Hematopoietic multipotent progenitor cell (in vitro differentiated cells): ENCODE results near the gene HAP1. TPM values are rescaled to one million over a fixed set of nuclear protein-coding genes. Genes with fewer than 3 reads are reported as not detected.
A peak's percentile ranks its signal among the peaks of the same experiment; 100 is the strongest.
"Not testable (repeated sequence)": the region's sequence is repeated elsewhere in the genome, so short reads cannot be mapped to it uniquely, and the experiment has no call there.

ENCODE experiments used
- DNase-seq, 3 donors: peaks; one replicate each; pipeline ENCODE4 v3.0.0-alpha.2; 2011 to 2015; ENCODE audit warnings: low read depth in 2 of 3, low spot score in 2 of 3
- total RNA-seq: library from RNA; depleted of rRNA; stranded (reverse); fragments of >200 nt; gene quantifications from one replicate; pipeline ENCODE4 v1.2.3, GENCODE V29; 2012

Gene HAP1, protein sequence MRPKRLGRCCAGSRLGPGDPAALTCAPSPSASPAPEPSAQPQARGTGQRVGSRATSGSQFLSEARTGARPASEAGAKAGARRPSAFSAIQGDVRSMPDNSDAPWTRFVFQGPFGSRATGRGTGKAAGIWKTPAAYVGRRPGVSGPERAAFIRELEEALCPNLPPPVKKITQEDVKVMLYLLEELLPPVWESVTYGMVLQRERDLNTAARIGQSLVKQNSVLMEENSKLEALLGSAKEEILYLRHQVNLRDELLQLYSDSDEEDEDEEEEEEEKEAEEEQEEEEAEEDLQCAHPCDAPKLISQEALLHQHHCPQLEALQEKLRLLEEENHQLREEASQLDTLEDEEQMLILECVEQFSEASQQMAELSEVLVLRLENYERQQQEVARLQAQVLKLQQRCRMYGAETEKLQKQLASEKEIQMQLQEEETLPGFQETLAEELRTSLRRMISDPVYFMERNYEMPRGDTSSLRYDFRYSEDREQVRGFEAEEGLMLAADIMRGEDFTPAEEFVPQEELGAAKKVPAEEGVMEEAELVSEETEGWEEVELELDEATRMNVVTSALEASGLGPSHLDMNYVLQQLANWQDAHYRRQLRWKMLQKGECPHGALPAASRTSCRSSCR
- total RNA-seq = under 0.01 TPM

DNA sequence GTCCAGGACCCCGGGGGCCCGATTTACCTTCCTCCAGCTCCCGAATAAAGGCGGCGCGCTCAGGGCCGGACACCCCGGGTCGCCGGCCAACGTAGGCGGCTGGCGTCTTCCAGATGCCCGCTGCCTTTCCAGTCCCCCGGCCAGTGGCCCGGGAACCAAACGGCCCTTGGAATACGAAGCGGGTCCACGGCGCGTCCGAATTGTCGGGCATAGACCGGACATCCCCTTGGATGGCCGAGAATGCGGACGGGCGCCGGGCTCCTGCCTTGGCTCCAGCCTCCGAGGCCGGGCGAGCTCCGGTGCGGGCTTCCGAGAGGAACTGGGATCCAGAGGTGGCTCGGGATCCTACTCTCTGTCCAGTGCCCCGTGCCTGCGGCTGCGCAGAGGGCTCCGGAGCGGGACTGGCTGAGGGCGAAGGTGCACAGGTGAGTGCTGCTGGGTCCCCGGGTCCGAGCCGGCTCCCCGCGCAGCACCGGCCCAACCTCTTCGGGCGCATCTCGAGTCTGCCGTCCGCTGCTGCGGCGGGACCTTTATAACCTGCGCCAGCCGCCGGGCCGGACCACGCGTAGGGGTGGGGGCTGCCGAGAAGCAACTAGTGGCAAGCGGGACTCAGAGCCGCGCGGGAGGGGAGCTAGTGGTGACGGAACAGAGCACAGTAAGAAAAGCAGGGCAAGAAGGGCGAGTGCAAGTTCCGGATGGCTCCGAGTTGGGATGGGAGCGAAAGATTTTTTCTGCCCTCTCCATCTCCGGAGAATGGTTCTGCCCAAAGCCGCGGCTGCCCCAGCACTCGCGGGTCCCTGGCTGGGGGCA lies at the start of gene HAP1:
Gene HAP1, minus strand, starts transcription at position 505 of the 810 bp plus-strand sequence. Its CDS starts 9 bp downstream, at position 496.
- no peak for DNase-seq

DNA sequence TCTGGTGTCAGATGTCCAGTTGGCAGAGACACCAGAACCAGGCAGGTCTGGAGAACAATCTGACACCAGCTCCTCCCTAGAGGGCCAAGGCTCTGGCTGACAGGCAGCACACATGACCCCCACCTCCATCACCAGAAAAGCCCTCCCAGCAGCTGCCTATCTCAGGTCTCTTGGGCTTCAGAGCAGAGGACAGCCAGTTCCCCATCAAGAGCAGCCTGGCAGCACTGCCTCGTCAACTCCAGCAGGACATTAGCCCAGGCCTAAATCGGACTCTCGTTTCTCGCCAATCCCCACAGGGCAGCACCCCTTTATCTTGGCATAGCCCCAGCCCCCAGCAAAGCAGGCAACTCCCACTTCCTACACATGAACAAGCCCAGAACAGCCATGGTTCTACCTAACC lies 47.7 kb upstream of the HAP1 start:
- no peak for DNase-seq

DNA sequence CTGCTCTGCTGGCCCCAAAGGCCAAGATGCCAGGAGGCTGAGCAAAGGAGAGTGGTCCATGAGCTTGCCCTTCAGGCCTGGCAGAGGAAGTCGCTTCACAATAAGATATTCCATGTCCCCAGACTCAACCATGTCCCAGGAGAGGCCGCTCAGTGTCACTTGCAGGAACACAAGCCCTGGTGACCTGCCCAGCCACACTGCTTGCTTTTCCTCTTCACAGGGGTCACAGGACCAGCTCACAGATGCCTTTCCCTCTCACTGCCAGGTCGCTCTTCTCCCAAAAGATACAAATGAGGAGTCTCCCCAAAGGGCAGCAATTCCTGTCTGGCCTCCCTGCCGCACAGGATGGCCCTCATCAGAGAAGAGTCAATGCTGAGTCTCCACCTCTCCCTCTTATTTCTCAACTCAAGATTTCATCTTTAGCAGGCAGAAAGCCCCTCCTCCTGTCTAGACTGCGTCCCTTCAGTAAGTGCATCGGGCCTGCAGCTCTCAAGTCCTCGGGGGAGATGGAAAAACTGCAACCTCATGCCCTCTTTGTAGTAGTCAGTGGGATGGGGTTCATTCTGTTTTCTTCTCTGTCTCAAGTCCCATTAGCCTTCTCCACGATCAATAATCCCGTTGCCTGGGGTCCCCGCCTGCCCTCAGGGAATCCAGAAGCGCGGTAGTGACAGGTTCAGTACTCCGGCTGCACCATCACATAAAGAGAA lies 47.1 kb upstream of the HAP1 start:
- no peak for DNase-seq

DNA sequence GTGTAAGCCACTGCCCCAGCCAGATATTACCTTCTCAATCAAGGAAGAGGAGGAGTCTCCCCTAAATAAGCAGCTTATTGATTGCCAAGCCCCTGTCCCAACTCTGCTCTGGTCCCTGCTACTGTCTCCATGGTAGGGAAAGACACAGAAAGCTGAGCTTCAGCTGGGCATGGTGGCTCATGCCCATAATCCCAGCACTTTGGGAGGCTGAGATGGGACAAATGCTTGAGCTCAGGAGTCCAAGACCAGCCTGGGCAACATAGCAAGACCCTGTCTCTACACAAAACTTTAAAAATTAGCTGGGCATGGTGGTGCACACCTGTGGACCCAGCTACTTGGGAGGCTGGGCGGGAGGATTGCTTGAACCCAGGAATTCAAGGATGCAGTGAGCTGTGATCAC lies 45.5 kb upstream of the HAP1 start:
- DNase-seq = no peak

DNA sequence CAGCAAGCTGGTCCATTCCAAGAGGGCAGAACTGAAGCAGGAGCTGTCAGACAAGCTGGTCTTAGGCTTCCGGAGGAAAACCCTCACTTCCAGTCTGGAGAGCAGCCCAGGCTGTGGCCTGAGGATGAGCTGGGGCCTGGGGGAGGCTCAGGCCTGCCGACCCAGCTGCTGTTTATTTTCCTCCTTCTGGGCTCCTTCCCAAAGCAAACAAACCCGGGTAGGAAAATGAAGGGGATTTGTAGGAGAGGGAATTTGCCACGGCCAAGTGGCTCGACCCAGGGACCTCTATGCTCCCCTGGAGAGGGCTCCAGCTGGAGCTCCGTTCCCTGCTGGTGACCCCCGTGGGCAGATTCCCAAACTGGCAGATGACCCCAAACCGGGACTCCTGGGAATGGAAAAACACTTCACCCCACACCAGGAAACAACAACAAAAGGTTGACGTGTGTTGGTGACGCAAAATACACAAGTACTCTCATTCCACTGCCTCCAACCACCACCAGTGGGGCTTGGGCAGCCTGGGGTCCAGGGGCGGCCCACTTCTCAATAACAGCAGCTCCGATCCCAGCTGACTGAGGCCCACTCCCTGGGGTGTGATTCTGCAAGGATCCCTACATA lies 43.2 kb upstream of the HAP1 start:
- peak in 1 of 3 donors; percentile 56 for DNase-seq

DNA sequence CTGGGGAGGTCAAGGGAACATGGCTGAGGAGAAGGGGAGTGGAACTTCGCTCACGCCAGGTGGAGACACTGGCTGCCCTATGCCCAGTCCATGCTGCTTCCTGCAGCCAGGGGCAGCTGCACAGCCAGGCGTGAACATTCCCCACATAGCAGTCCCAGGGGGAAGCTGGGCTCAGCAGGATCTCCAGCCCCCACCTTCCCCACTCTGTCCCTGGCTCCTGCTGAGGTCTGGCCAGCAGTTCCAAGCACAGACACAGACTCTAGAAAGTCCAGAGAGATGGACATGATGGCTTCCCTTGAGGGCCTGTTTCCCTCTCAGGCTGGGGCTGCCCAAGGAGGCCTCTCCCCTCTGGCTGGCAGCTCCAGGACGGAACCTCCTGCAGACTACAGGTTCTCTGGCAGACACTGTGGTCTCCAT lies 42.7 kb upstream of the HAP1 start:
- DNase-seq = no peak

DNA sequence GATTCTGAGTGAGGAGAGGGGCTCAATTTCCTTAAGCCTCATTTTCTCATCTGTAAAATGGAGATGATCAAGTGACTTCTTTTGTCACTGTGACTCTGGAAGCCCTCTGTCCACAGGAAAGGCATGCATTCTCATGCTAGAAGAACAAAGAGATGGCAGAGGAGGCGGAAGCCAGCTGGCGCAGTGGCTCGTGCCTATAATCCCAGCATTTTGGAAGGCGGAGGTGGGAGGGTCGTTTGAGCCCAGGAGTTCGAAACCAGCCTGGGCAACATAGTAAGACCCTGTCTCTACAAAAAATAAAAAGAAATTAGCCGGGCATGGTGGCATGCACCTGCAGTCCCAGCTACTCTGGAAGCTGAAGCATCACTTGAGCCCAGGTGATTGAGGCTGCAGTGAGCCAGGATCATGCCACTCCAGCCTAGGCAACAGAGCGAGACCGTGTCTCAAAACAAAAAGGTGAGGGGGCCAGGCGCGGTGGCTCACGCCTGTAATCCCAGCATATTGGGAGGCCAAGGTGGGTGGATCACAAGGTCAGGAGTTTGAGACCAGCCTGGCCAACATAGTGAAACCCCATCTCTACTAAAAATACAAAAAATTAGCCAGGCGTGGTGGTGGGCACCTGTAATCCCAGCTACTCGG lies 41.9 kb upstream of the HAP1 start:
- DNase-seq = not testable (repeated sequence)

DNA sequence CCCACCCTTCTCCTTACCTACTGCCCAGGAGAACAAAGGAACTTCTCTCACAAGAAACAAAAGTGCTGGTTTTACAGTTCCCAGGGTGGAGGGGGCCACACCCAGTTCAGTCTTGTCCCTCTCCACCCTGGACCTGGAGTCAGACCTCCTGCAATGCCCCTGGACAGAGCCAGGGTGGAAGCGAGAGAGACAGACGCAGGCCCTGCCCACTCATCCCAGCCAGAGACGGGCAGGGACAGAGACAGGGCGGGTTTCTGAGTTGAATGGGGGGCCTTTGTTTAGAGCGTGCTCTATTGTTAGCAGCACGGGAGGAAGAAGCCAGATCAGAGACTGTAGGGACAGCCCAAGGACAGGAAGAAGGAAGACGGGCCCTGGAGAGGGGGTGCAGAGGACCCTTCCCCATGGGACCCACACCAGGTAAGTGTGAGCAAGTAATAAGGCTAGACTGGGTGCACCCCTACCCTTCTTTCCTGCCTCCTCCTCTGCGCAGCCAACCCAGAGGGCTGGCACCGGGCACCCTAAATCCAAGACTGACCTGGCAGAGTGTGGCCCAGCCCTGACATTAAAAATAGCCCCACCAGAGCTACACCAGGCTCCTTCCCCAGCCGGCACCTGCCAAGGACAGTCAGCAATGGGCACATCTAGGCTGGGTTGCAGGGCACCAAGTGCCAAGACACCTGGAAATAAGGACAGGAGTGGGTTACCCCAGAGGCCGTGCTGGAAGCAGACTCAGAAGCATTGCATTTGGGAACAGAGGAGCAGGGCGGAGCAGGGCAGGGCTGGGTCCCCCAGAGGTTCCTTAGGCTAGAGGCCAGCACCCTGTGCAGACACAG lies 41.2 kb upstream of the HAP1 start:
- DNase-seq = no peak

DNA sequence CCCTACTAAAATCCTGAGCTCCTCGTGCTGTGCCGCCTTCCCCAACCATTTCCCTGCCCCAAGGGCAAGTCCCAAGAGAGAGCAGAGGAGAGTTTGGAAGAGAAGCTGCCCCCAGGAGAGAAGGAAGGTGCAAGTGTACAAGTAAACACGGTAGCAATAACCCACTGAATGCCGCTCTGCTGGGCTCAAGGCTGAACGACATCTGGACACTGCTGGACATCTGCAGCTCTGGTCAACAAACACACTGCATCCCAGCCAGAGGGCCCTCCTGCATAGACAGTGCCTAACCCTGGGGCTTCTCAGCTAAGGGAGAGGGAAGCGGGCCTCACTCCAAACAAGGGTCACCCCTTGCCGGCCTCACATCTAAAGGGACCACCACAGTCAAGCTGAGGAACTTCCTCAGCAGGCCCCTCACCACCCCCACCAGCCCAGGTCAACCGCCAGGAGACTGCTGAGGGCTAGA lies 39.3 kb upstream of the HAP1 start:
- DNase-seq = peak in 1 of 3 donors; percentile 18

DNA sequence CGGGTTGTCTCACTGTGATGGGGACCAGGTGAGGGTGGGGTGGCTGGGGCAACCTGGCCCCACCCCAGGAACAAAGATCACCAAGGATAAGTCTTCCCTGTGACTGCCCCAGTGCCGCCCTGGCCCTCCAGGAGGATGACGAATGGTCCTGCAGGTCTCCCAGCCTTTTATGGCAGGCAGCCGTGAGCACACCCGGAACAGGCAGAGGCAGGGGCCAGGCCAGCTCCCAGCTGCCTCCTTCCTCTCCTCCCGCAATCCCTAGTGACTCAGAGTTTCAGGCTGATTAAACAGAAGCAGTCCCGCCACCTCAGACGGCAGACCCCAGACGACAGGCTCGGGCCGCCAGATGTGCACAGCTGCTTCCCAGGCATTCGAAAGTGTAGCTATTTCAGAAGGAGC lies 38.7 kb upstream of the HAP1 start:
- no peak for DNase-seq

DNA sequence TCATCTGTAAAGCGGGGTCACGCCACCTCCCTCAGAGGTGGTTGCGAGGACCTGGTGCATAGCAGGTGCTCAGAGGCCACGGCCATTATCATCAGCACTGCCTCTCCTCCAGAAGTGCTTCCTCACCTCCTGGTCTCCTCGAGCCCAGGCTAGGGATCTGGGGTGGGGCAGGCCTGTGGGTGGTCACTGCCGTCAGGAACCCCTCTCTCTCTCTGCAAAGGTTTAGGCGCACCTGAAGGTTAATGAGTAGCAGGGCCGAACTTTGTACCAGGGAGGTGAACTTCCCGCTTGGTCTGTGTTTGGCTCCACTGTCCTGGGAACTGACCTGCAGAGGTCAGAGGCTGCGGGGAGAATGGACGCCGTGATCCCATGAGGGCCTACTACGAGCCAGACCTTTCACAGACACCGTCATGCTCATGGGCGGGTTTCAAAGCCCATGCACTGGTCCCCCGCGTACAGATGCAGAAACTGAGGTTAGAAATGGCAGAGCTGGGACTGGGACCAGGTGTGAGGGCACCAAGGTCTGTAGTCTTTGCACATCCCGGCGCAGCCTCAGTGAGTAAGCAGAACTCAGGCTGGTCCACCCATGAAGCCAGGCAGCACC lies 38.2 kb upstream of the HAP1 start:
- DNase-seq = no peak

DNA sequence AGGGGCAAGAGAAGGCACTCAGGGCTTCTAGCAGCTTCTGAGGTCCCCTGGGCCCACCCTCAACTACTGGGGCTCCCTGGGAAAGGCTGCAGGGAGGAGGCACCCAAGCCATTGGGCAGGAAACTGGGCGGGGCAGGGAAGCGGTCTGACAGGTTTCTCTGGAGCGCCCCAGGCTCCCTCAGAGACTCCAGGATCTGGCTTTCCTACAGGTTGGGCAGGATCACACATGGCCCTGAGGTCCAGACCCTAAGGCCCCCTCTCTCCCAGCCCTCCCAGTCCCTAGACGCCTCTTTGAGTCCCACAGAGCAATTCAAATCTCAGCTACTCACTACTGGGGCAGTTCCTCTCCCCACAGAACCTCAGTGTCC lies 37.8 kb upstream of the HAP1 start:
- no peak for DNase-seq

DNA sequence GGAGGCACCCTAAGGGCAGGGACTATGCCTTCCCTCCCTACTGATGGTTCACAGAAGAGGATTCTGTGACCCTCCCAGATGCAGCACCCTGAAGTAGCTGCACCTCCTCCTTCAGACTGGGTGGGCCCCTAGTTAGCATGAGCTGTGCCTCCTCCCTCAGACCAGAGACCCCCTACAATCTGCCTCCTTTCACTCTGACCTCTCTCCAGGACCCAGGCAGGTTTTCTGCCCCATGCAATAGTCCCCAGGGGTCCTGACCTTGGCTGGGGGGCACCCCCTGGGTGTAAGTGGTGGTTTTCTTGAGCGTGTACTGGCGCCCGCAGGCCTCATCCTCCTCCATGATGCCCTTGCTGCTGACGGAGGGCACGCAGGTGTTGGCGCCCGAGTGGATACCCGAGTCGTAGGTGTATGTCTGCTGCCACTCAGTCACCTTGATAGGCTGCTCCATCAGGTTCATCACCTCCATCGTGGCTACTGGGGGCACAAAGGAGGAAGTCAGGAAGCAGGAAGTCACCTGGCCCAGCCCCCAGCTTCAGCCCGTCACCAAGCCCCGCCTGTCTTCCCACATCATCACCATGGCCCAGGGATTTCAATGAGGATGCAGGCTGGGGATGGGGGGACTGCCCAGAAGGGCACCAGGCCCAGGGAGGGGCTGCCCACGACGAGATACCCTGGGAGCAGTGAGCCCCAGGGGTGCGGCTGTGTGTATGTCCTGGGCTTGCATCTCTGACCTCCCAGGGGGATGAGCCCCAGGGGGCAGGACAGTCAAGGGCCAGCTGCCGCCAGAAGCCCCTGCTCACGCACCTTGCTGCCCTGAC lies 37.2 kb upstream of the HAP1 start:
- DNase-seq = no peak

DNA sequence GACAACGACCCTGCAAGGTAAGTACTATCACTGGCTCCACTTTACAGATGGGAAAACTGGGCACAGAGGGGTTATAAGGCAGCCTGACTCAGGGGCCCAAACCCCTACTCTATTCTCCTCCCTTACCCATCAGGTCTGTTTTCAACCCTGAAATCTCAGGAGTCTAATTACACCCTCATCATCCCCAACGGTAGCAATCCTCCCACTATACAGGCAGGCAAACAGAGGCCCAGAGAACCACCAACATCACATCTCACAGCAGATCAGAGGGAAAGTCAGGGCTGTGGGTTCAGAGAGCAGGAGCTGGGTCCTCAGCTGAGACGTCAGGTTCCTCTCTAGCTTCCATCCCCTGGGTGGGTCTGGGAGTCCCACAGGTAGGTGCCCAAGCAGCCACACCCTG lies 35.5 kb upstream of the HAP1 start:
- DNase-seq = no peak

DNA sequence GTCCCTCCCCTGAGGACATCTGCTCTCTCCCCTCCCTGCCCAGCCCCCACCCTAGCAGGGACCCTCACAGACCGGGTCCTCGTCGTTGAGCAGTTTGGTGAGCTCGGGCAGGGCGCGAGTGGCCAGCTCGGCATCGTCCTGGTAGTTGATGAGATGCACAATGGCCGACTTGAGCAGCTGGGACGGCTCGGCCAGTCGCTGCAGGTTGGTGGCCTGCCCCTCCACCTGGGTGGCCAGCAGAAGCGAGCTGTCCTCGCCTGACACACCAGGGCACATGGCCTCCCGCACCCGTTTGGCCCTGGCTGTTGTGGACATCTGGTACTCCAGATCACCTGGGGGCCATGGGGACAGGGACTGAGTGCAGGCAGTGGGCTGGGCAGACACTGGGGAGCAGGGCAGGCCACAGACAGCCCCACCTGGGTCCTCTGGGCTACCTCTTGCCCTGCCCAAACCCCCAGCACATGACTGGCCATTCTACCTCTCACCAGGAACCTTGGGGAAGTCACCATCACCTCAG lies 35.0 kb upstream of the HAP1 start:
- no peak for DNase-seq

DNA sequence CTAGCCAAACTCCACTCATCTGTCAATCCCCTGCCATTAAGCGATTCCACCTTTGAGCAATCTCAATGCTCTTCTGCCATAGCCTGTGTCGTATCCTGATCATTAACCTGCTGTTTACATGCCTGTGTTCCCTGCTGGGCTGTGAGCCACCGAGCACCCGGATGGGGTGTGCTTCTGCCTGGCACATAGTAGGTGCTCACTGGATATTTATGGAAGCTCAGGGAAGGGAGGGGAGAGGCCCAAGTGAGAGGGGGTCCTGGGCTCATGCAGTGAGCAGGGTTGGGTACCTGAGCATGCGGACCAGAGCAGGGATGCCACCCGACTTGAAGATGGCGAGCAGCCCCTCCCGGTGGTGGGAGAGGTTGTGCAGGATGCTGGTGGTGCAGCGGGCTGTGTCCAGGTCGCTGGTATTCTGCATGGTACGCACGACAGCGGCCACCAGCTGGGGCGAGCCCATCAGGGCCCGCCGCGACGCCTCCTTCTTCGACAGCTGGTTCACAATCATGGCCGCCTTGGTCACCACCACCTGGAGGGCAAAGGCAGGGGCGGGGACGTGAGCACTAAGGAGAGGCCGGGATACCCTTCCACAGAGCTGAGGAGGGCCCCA lies 34.3 kb upstream of the HAP1 start:
- no peak for DNase-seq
